Esophagus squamous epithelium (tissue), 4 donors: Measurements from ENCODE around the gene MYO9B.

Experiments
- POLR2A ChIP-seq, 4 donors: fragments of 450-650 bp; IDR thresholded peaks; one replicate each; pipeline ENCODE4 v1.6.1; 2017; ENCODE audit warnings: antibody characterized with exemption in 4 of 4, mild to moderate bottlenecking in 4 of 4, moderate library complexity in 3 of 4
- TF ChIP-seq, protein P1 (sequence below), 6 experiments: fragments of 450-650 bp in 4 of 6; fragments of 200-600 bp in 2 of 6; sonication (generic) in 2 of 6; IDR thresholded peaks; one replicate each; pipeline ENCODE4 v1.5.1; 2016 to 2019; ENCODE audit warnings: antibody characterized with exemption in 6 of 6, mild to moderate bottlenecking in 4 of 6, moderate library complexity in 4 of 6

DNA sequence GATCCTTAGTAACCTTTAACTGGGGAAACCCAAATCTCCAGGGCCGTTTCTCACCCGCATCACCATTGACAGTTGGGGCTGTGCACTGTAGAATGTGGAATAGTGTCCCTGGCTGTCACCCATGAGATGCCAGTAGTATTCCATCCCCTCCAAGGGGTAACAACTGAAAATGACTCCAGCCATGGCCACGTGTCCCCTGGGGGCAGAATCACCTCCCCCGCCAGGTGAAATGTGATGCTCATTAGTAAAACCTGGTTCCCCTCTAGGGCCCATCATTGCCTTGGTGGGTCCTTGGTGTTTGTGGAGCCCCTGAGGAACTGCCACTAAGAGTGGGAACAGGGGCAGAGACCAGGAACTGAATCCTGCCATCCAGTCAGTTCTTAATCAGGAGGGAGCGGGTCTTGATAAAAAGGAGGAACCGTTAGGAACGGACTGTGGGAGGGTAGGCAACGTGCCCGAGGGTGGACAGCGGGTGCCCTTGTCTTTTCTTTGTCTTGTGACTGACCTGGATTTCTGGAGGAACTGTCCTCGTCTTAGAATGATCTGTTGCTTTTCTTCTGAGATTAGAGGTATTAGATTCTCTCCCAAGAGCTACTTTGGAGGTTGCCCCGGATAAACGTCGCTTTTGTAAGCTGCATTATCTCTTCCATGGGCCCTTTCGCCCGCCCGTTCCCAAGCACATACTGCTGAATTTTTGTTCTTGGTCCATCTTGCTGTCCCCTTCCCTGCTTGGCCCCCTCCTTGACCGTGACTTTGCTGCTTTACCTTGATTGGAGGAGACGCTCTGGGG, 3.5 kb downstream of the MYO9B start:
- TF ChIP-seq, protein P1, sequence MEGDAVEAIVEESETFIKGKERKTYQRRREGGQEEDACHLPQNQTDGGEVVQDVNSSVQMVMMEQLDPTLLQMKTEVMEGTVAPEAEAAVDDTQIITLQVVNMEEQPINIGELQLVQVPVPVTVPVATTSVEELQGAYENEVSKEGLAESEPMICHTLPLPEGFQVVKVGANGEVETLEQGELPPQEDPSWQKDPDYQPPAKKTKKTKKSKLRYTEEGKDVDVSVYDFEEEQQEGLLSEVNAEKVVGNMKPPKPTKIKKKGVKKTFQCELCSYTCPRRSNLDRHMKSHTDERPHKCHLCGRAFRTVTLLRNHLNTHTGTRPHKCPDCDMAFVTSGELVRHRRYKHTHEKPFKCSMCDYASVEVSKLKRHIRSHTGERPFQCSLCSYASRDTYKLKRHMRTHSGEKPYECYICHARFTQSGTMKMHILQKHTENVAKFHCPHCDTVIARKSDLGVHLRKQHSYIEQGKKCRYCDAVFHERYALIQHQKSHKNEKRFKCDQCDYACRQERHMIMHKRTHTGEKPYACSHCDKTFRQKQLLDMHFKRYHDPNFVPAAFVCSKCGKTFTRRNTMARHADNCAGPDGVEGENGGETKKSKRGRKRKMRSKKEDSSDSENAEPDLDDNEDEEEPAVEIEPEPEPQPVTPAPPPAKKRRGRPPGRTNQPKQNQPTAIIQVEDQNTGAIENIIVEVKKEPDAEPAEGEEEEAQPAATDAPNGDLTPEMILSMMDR (IDR thresholded peaks at IDR 0.05): no peak
- no peak for TF ChIP-seq POLR2A (IDR thresholded peaks at IDR 0.05)
